ENCODE data around the gene NLGN3.

The NLGN3 gene

GRCh38 chrX:71214604-71215337 is 70.1 kb downstream of the NLGN3 start:
- no peak overlapping the region for H3K4me3 ChIP-seq (ENCODE audit: low read depth, low read length)
- DNase-seq (ENCODE audit: low read depth, low spot score): no peak
- TF ChIP-seq CTCF (IDR thresholded peaks at IDR 0.05; ENCODE audit: low read depth, low read length): no peak
- in situ Hi-C loops (cut with HindIII; ENCODE audit: low sequenced_read_pairs): no loop called here

- TF ChIP-seq CTCF (IDR thresholded peaks at IDR 0.05; ENCODE audit: low read depth, low read length): no peak
- no peak overlapping the region for H3K4me3 ChIP-seq (ENCODE audit: low read depth, low read length)
- in situ Hi-C loops (cut with HindIII; ENCODE audit: low sequenced_read_pairs): no loop called here
- no peak for DNase-seq (ENCODE audit: low read depth, low spot score)
Measured at GRCh38 chrX:71215338-71215912, 70.8 kb downstream of the NLGN3 start.

- H3K4me3 ChIP-seq (ENCODE audit: low read depth, low read length): no peak overlapping the region
- no peak for DNase-seq (ENCODE audit: low read depth, low spot score)
- TF ChIP-seq CTCF (IDR thresholded peaks at IDR 0.05; ENCODE audit: low read depth, low read length): no peak
- in situ Hi-C loops (cut with HindIII; ENCODE audit: low sequenced_read_pairs): no loop called here
Measured at GRCh38 chrX:71216485-71216884, 71.8 kb downstream of the NLGN3 start.

- no peak for TF ChIP-seq CTCF (IDR thresholded peaks at IDR 0.05; ENCODE audit: low read depth, low read length)
- no peak overlapping the region for H3K4me3 ChIP-seq (ENCODE audit: low read depth, low read length)
- DNase-seq (ENCODE audit: low read depth, low spot score): no peak
- in situ Hi-C loops (cut with HindIII; ENCODE audit: low sequenced_read_pairs): no loop called here
Measured at GRCh38 chrX:71217298-71217697, 72.7 kb downstream of the NLGN3 start.

All from astrocyte of the spinal cord (primary cell).